HL-60 (cell line): ENCODE data around the gene CIB4.

Experiments
- GABPA ChIP-seq: IDR thresholded peaks from 2 replicates; pipeline ENCODE4 v1.6.1; 2012; ENCODE audit warnings: low read depth
- POLR2AphosphoS5 ChIP-seq: IDR thresholded peaks from 2 replicates; pipeline ENCODE4 v1.6.1; 2012; ENCODE audit warnings: low read depth
- TF ChIP-seq, protein P1 (sequence below): IDR thresholded peaks from one replicate; pipeline ENCODE4 v1.5.1; 2011; ENCODE audit warnings: low read length, control low read depth, inconsistent platforms; ENCODE audit not compliant: insufficient read depth

DNA sequence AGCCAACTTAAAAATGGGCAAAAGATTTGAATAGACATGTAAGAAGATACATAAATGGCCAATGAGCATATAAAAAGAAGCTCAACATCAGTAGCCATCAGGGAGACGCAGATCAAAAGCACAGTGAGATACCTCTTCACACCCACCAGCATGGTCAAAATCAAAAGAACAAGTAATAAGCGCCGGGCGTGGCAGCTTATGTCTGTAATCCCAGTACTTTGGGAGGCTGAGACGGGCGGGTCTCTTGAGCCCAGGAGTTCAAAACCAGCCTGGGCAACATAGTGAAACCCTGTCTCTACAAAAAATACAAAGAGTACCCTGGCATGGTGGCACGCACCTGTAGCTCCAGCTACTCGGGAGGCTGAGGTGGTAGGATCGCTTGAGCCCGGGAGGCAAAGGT lies 4.6 kb upstream of the CIB4 start:
- TF ChIP-seq, protein P1, sequence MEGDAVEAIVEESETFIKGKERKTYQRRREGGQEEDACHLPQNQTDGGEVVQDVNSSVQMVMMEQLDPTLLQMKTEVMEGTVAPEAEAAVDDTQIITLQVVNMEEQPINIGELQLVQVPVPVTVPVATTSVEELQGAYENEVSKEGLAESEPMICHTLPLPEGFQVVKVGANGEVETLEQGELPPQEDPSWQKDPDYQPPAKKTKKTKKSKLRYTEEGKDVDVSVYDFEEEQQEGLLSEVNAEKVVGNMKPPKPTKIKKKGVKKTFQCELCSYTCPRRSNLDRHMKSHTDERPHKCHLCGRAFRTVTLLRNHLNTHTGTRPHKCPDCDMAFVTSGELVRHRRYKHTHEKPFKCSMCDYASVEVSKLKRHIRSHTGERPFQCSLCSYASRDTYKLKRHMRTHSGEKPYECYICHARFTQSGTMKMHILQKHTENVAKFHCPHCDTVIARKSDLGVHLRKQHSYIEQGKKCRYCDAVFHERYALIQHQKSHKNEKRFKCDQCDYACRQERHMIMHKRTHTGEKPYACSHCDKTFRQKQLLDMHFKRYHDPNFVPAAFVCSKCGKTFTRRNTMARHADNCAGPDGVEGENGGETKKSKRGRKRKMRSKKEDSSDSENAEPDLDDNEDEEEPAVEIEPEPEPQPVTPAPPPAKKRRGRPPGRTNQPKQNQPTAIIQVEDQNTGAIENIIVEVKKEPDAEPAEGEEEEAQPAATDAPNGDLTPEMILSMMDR, result no peak
- TF ChIP-seq GABPA, result no peak
- TF ChIP-seq POLR2AphosphoS5, result no peak
